Neural cell (in vitro differentiated cells): ENCODE results near the gene ATXN2.

Experiments used
- EP300 ChIP-seq: fragments of 450-650 bp; conservative IDR thresholded peaks from 2 replicates; pipeline ENCODE4 v1.6.1; 2014; ENCODE audit warnings: antibody characterized with exemption, mild to moderate bottlenecking, moderate library complexity; ENCODE audit not compliant: poor library complexity, severe bottlenecking
- EZH2 ChIP-seq: fragments of 200-600, 300-800 bp; shearing (Covaris generic), sonication (generic); IDR thresholded peaks from 2 replicates; pipeline ENCODE4 v1.6.1; 2014; ENCODE audit warnings: antibody characterized with exemption, low read length, borderline replicate concordance, mild to moderate bottlenecking; ENCODE audit not compliant: insufficient read depth, poor library complexity, severe bottlenecking
- MXI1 ChIP-seq: fragments of 450-650 bp; conservative IDR thresholded peaks from 2 replicates; pipeline ENCODE4 v1.6.1; 2014; ENCODE audit warnings: antibody characterized with exemption, mild to moderate bottlenecking; ENCODE audit not compliant: poor library complexity, severe bottlenecking
- POLR2AphosphoS5 ChIP-seq: IDR thresholded peaks from 2 replicates; pipeline ENCODE4 v1.6.1; 2012
- RAD21 ChIP-seq: fragments of 450-650 bp; conservative IDR thresholded peaks from 2 replicates; pipeline ENCODE4 v1.6.1; 2014; ENCODE audit warnings: antibody characterized with exemption, mild to moderate bottlenecking, moderate library complexity
- SMC3 ChIP-seq: fragments of 450-650 bp; conservative IDR thresholded peaks from 2 replicates; pipeline ENCODE4 v1.6.1; 2014; ENCODE audit warnings: antibody characterized with exemption, mild to moderate bottlenecking, moderate library complexity; ENCODE audit not compliant: poor library complexity
- TAF1 ChIP-seq: IDR thresholded peaks from 2 replicates; pipeline ENCODE4 v1.6.1; 2012; ENCODE audit warnings: low read depth
- TF ChIP-seq, protein P1 (sequence below): fragments of 450-650 bp; IDR thresholded peaks from 2 replicates; pipeline ENCODE4 v1.5.1; 2014; ENCODE audit warnings: antibody characterized with exemption, mild to moderate bottlenecking, moderate library complexity; ENCODE audit not compliant: poor library complexity, severe bottlenecking

DNA sequence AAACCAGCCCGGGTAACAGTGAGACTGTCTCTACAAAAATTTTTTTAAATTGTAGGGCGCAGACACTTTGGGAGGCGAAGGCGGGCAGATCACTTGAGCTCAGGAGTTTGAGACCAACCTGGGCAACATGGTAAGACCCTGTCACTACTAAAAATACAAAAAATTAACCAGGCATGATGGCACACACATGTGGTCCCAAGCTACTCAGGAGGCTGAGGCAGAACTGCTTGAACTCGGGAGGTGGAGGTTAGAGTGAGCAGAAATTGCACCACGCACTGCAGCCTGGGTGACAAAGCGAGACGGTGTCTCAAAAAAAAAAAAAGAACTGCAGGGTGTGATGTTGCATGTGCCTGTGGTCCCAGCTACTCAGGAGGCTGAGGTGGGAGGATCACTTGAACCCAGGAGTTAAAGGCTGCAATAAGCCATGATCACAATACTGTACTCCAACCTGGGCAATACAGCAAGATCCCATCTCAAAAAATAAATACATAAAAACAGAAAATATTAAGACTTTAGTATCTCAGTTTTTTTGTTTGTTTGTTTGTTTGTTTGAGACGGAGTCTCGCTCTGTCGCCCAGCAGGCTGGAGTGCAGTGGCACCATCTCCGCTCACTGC lies 16.9 kb downstream of the ATXN2 start:
- TF ChIP-seq, protein P1, sequence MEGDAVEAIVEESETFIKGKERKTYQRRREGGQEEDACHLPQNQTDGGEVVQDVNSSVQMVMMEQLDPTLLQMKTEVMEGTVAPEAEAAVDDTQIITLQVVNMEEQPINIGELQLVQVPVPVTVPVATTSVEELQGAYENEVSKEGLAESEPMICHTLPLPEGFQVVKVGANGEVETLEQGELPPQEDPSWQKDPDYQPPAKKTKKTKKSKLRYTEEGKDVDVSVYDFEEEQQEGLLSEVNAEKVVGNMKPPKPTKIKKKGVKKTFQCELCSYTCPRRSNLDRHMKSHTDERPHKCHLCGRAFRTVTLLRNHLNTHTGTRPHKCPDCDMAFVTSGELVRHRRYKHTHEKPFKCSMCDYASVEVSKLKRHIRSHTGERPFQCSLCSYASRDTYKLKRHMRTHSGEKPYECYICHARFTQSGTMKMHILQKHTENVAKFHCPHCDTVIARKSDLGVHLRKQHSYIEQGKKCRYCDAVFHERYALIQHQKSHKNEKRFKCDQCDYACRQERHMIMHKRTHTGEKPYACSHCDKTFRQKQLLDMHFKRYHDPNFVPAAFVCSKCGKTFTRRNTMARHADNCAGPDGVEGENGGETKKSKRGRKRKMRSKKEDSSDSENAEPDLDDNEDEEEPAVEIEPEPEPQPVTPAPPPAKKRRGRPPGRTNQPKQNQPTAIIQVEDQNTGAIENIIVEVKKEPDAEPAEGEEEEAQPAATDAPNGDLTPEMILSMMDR: no peak
- TF ChIP-seq MXI1 (no peak), SMC3 (no peak), TAF1 (no peak), POLR2AphosphoS5 (no peak), EP300 (no peak), RAD21 (no peak), EZH2 (no peak)
